ENCODE results near the gene GNAS-AS1.

GRCh38 chr20:58839474-58839874 lies 11.2 kb downstream of the GNAS-AS1 start:
- peak; percentile 90 for TF ChIP-seq CTCF (conservative IDR thresholded peaks at IDR 0.05; ENCODE audit: low read depth, low read length)
- no peak for TF ChIP-seq EZH2phosphoT487 (IDR thresholded peaks at IDR 0.05; ENCODE audit: borderline replicate concordance, low read length)
- no peak for TF ChIP-seq EZH2 (IDR thresholded peaks at IDR 0.05; ENCODE audit: low read length, unreplicated experiment)
